Measurements from ENCODE around the gene VGLL3. TPM values are rescaled to one million over a fixed set of nuclear protein-coding genes. Genes with fewer than 3 reads are reported as not detected.

VGLL3 gene
- total RNA-seq, 1 donor from 2014 or later: 0.36 TPM

DNA sequence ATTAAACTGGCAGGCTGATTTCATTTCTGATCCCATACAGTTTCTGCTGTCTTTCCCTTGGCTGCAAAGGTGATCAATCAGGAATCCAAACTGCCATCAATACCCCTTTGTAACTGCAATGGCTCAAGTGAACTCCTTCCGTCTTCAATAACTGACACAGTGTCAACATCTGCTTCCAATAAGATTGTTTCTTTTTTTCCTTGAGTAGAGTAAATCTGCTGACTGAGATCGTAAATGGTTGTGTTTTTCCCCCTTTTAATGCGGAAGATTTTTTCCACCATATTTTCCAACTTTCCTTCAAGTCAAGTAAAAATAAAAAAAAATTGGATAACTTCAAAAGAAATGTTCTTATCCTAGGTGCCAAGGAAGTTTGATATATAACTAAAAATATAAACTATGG, 48.7 kb downstream of the VGLL3 start:
- H3K36me3 Mint-ChIP-seq (ENCODE audit: low read depth, unreplicated experiment): no peaks in the 10 kb centered on the region
- H3K27me3 Mint-ChIP-seq (ENCODE audit: unreplicated experiment): no peaks in the 10 kb centered on the region
- H3K4me3 Mint-ChIP-seq (ENCODE audit: unreplicated experiment): no peak overlapping the region
- TF ChIP-seq, protein P1, sequence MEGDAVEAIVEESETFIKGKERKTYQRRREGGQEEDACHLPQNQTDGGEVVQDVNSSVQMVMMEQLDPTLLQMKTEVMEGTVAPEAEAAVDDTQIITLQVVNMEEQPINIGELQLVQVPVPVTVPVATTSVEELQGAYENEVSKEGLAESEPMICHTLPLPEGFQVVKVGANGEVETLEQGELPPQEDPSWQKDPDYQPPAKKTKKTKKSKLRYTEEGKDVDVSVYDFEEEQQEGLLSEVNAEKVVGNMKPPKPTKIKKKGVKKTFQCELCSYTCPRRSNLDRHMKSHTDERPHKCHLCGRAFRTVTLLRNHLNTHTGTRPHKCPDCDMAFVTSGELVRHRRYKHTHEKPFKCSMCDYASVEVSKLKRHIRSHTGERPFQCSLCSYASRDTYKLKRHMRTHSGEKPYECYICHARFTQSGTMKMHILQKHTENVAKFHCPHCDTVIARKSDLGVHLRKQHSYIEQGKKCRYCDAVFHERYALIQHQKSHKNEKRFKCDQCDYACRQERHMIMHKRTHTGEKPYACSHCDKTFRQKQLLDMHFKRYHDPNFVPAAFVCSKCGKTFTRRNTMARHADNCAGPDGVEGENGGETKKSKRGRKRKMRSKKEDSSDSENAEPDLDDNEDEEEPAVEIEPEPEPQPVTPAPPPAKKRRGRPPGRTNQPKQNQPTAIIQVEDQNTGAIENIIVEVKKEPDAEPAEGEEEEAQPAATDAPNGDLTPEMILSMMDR (IDR thresholded peaks at IDR 0.05; ENCODE audit: unreplicated experiment): no peak
- no peaks in the 10 kb centered on the region for H3K4me1 Mint-ChIP-seq (ENCODE audit: unreplicated experiment)
- no peaks in the 10 kb centered on the region for H3K9me3 Mint-ChIP-seq (ENCODE audit: unreplicated experiment)
- no peak overlapping the region for H3K27ac Mint-ChIP-seq (ENCODE audit: unreplicated experiment)
- no peak for DNase-seq (ENCODE audit: low spot score)

DNA sequence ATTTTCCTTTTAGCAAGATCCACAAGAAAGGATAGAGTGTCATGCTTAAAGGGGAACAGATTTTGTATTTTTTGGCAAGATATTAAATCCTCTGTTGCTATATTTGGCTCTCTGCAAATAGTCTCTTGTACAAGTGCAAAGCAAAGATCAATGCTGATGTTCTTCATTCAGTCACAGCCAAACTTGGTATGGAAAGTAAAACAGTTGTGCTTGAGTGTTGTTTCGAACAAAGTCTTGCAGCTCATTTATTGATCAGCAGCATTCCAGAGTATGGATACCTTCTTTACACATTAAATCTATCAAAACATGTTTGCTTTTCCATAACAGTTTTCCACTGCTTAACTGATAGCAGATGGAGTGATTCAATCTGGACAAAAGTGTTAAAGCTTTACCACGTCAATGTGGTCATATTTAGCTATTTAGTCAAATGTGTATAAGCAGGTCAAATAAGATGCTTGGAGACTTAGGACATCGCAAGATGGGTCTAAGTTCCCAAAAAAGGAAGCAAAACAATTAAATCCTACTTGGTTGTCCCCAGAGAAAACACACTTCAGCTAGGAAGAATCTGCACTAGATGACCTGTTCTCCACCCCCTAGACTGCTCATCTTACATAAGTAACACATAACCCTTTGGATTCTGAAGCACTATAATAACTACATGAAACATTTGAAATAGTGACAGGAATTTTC, 52.4 kb downstream of the VGLL3 start:
- DNase-seq (ENCODE audit: low spot score): no peak
- H3K27me3 Mint-ChIP-seq (ENCODE audit: unreplicated experiment): peaks cover 2% of the 10 kb centered on the region
- no peaks in the 10 kb centered on the region for H3K4me1 Mint-ChIP-seq (ENCODE audit: unreplicated experiment)
- TF ChIP-seq, protein P1 (IDR thresholded peaks at IDR 0.05; ENCODE audit: unreplicated experiment): no peak
- no peaks in the 10 kb centered on the region for H3K36me3 Mint-ChIP-seq (ENCODE audit: low read depth, unreplicated experiment)
- H3K4me3 Mint-ChIP-seq (ENCODE audit: unreplicated experiment): no peak overlapping the region
- H3K27ac Mint-ChIP-seq (ENCODE audit: unreplicated experiment): no peak overlapping the region
- no peaks in the 10 kb centered on the region for H3K9me3 Mint-ChIP-seq (ENCODE audit: unreplicated experiment)

- TF ChIP-seq, protein P1 (IDR thresholded peaks at IDR 0.05; ENCODE audit: unreplicated experiment): no peak
- Mint-ChIP-seq H3K9me3 (ENCODE audit: unreplicated experiment) (no peaks in the 10 kb centered on the region), H3K4me3 (ENCODE audit: unreplicated experiment) (no peak overlapping the region), H3K27ac (ENCODE audit: unreplicated experiment) (no peak overlapping the region), H3K4me1 (ENCODE audit: unreplicated experiment) (no peaks in the 10 kb centered on the region), H3K27me3 (ENCODE audit: unreplicated experiment) (peaks cover 2% of the 10 kb centered on the region), H3K36me3 (ENCODE audit: low read depth, unreplicated experiment) (no peaks in the 10 kb centered on the region)
- DNase-seq (ENCODE audit: low spot score): no peak
These were observed 53.6 kb downstream of the VGLL3 start for GRCh38 chr3:86937306-86937791.

GRCh38 chr3:86934851-86935250, 56.1 kb downstream of the VGLL3 start:
- Mint-ChIP-seq H3K27ac (ENCODE audit: unreplicated experiment) (no peak overlapping the region), H3K27me3 (ENCODE audit: unreplicated experiment) (peaks cover 2% of the 10 kb centered on the region), H3K4me3 (ENCODE audit: unreplicated experiment) (no peak overlapping the region), H3K9me3 (ENCODE audit: unreplicated experiment) (no peaks in the 10 kb centered on the region), H3K36me3 (ENCODE audit: low read depth, unreplicated experiment) (no peaks in the 10 kb centered on the region), H3K4me1 (ENCODE audit: unreplicated experiment) (no peaks in the 10 kb centered on the region)
- DNase-seq (ENCODE audit: low spot score): no peak
- TF ChIP-seq, protein P1 (IDR thresholded peaks at IDR 0.05; ENCODE audit: unreplicated experiment): no peak

DNA sequence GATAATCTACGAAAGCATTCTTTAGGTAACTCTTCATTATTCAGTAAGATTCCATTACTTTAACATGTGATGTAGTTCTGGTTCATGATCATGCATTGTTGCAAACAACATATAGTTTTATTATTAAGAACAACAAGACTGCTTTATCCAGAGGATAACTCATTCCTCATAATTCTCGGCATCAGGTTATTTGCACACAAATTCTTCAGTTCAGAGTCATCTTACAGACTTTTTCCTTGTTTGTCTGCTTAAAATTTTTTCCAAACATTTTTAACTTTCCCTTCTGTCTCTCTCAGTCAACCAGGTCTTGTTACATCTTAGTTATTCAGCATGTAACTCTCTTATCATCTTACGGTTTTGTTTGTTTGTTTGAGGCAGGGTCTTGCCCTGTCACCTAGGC, 60.1 kb downstream of the VGLL3 start:
- H3K4me1 Mint-ChIP-seq (ENCODE audit: unreplicated experiment): no peaks in the 10 kb centered on the region
- H3K27ac Mint-ChIP-seq (ENCODE audit: unreplicated experiment): no peak overlapping the region
- no peaks in the 10 kb centered on the region for H3K9me3 Mint-ChIP-seq (ENCODE audit: unreplicated experiment)
- H3K4me3 Mint-ChIP-seq (ENCODE audit: unreplicated experiment): no peak overlapping the region
- H3K27me3 Mint-ChIP-seq (ENCODE audit: unreplicated experiment): peaks cover 2% of the 10 kb centered on the region
- no peaks in the 10 kb centered on the region for H3K36me3 Mint-ChIP-seq (ENCODE audit: low read depth, unreplicated experiment)
- no peak for DNase-seq (ENCODE audit: low spot score)
- TF ChIP-seq, protein P1 (IDR thresholded peaks at IDR 0.05; ENCODE audit: unreplicated experiment): no peak

All from endothelial cell (in vitro differentiated cells).